SK-N-SH (cell line): Measurements from ENCODE around the gene AGXT.

Experiments
- FOXJ3 ChIP-seq: sonication (generic); formaldehyde crosslinking; IDR thresholded peaks from 2 replicates; pipeline ENCODE4 v1.5.1; 2020; ENCODE audit warnings: mild to moderate bottlenecking, missing genetic modification reagents
- TF ChIP-seq, protein P1 (sequence below): fragments of 200-600 bp; sonication (generic); IDR thresholded peaks from 2 replicates; pipeline ENCODE4 v1.6.1; 2017; ENCODE audit warnings: antibody characterized with exemption, mild to moderate bottlenecking, moderate library complexity

DNA sequence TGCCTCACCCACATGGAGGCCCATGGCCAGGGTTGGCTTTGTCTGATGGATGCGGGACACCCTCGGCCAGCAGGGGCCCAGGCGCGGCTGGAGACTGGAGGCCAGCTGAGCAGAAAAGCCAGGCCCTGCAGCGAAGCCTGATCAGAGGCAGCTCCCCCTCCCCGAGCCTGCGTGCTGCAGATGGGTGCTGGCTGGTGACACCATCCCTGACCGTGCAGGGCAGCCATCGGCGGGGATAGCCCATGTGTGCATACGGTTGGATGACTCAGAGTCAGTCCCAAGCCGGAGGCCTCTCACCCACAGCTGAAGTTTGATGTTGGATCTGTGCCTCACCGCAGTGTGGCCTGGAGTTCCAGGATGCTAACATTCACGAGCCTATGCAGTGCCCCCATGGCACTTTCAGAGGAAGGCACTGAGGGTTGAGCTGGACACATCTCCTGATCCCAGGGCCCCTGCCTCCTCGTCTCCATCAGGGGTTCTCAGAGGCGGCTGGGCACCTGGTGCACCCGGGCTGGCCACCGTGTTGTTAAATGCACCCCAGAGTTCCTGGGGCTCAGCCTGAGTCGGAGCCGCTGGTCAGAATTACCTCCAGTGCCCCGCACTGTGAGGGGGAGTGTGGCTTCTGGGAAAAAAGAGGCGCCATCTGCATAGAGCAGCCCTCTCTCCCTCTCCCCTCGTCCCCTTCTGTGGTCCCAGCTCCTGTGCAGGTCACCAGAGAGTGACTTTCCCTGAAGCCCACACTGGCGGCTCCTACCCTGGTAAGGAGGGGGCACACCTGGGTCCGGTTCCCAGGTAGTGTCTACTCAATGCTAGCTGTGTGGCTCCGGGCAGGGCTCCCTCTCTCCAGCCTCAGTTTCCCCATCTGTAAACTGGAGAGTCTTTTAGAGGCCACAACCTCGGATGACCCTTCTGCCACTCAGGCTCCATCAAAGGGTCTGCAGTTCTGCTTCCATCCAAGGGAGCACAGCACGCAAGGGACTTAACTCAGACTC lies 29.2 kb upstream of the AGXT start:
- TF ChIP-seq, protein P1, sequence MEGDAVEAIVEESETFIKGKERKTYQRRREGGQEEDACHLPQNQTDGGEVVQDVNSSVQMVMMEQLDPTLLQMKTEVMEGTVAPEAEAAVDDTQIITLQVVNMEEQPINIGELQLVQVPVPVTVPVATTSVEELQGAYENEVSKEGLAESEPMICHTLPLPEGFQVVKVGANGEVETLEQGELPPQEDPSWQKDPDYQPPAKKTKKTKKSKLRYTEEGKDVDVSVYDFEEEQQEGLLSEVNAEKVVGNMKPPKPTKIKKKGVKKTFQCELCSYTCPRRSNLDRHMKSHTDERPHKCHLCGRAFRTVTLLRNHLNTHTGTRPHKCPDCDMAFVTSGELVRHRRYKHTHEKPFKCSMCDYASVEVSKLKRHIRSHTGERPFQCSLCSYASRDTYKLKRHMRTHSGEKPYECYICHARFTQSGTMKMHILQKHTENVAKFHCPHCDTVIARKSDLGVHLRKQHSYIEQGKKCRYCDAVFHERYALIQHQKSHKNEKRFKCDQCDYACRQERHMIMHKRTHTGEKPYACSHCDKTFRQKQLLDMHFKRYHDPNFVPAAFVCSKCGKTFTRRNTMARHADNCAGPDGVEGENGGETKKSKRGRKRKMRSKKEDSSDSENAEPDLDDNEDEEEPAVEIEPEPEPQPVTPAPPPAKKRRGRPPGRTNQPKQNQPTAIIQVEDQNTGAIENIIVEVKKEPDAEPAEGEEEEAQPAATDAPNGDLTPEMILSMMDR = no peak
- TF ChIP-seq FOXJ3 (CRISPR knock-in tag) = no peak
